Sigmoid colon (tissue), 4 donors: Measurements from ENCODE around the gene HSH2D.

Experiments used
- EP300 ChIP-seq, 4 donors: sonication (generic); formaldehyde crosslinking; IDR thresholded peaks; one replicate each; pipeline ENCODE4 v1.6.1; 2017; ENCODE audit warnings: antibody characterized with exemption in 4 of 4
- POLR2A ChIP-seq, 2 donors: fragments of 450-650 bp; IDR thresholded peaks; one replicate each; pipeline ENCODE4 v1.6.1; 2016; ENCODE audit warnings: antibody characterized with exemption in 2 of 2, mild to moderate bottlenecking in 2 of 2, moderate library complexity in 2 of 2
- POLR2AphosphoS5 ChIP-seq, 4 donors: sonication (generic); formaldehyde crosslinking; IDR thresholded peaks; one replicate each; pipeline ENCODE4 v1.6.1; 2017; ENCODE audit warnings: antibody characterized with exemption in 4 of 4
- TF ChIP-seq, protein P1 (sequence below), 4 experiments: fragments of 450-650 bp in 3 of 4; fragments of 200-600 bp in 1 of 4; IDR thresholded peaks; one replicate each; pipeline ENCODE4 v1.5.1; 2016 to 2019; ENCODE audit warnings: antibody characterized with exemption in 4 of 4, mild to moderate bottlenecking in 3 of 4, moderate library complexity in 2 of 4

GRCh38 chr19:16206637-16207036 lies 63.2 kb downstream of the HSH2D start:
- TF ChIP-seq, protein P1, sequence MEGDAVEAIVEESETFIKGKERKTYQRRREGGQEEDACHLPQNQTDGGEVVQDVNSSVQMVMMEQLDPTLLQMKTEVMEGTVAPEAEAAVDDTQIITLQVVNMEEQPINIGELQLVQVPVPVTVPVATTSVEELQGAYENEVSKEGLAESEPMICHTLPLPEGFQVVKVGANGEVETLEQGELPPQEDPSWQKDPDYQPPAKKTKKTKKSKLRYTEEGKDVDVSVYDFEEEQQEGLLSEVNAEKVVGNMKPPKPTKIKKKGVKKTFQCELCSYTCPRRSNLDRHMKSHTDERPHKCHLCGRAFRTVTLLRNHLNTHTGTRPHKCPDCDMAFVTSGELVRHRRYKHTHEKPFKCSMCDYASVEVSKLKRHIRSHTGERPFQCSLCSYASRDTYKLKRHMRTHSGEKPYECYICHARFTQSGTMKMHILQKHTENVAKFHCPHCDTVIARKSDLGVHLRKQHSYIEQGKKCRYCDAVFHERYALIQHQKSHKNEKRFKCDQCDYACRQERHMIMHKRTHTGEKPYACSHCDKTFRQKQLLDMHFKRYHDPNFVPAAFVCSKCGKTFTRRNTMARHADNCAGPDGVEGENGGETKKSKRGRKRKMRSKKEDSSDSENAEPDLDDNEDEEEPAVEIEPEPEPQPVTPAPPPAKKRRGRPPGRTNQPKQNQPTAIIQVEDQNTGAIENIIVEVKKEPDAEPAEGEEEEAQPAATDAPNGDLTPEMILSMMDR (IDR thresholded peaks at IDR 0.05) = no peak
- no peak for TF ChIP-seq EP300 (IDR thresholded peaks at IDR 0.05)
- no peak for TF ChIP-seq POLR2A (IDR thresholded peaks at IDR 0.05)
- TF ChIP-seq POLR2AphosphoS5 (IDR thresholded peaks at IDR 0.05) = no peak
